ENCODE measurements around the gene FBXO17. TPM values are rescaled to one million over a fixed set of nuclear protein-coding genes. Genes with fewer than 3 reads are reported as not detected.

The FBXO17 gene
- total and polyA plus RNA-seq, 2 donors (not counting 3 experiments of a cell fraction or from before 2014, with no cell fraction given), result 21.8 to 23.8 TPM

GRCh38 chr19:39009001-39009400 is 33.5 kb upstream of the FBXO17 start:
- no peak for DNase-seq (ENCODE audit: low read depth, low spot score)
- H3K36me3 ChIP-seq (ENCODE audit: control insufficient read depth in 2 of 2, extremely low read depth in 1 of 2, insufficient read depth in 2 of 2, low read length in 2 of 2), result no peaks in the 10 kb centered on the region
- no peak overlapping the region for H2AFZ ChIP-seq (ENCODE audit: low read depth, low read length)
- intact Hi-C loops (cut with micrococcal nuclease) (no loop called here), dilution Hi-C loops (cut with MboI; ENCODE audit: extremely low pct_ligation_motif_present, low sequenced_read_pairs) (no loop called here)
- TF ChIP-seq MYC (IDR thresholded peaks at IDR 0.05; ENCODE audit: low read depth, low read length), result no peak
- TF ChIP-seq CTCF (IDR thresholded peaks at IDR 0.05; ENCODE audit: extremely low read depth in 1 of 2, insufficient read depth in 1 of 2, low read depth in 1 of 2, low read length in 2 of 2), result no peak
- TF ChIP-seq FOS (IDR thresholded peaks at IDR 0.05; ENCODE audit: borderline replicate concordance, insufficient read depth, low read length), result no peak
- no peak for TF ChIP-seq POLR2A (IDR thresholded peaks at IDR 0.05; ENCODE audit: low read depth, low read length)
- no peak for TF ChIP-seq MAX (IDR thresholded peaks at IDR 0.05; ENCODE audit: insufficient read depth, insufficient read length)
- no peak for TF ChIP-seq EZH2 (IDR thresholded peaks at IDR 0.05; ENCODE audit: borderline replicate concordance, low read depth, low read length, severe bottlenecking)
- TF ChIP-seq POLR2AphosphoS5 (IDR thresholded peaks at IDR 0.05; ENCODE audit: insufficient read depth, low read depth, low read length), result no peak
- TF ChIP-seq JUN (IDR thresholded peaks at IDR 0.05; ENCODE audit: borderline replicate concordance, insufficient read depth, insufficient read length, low read depth), result no peak
- no peak for TF ChIP-seq GATA2 (IDR thresholded peaks at IDR 0.05; ENCODE audit: insufficient read depth, insufficient read length, low read depth, low read length)
- FAIRE-seq, result no peak
- POLR2A ChIA-PET, result no interaction called here
- no peak overlapping the region for H3K9ac ChIP-seq (replicated peaks; ENCODE audit: extremely low read depth, insufficient read depth, low read length)
- no peaks in the 10 kb centered on the region for H3K9me3 ChIP-seq (replicated peaks; ENCODE audit: control insufficient read depth, insufficient read depth, low read length)
- no peak overlapping the region for H3K4me3 ChIP-seq (replicated peaks in 1 of 3; ENCODE audit: insufficient read depth in 1 of 3, low read depth in 1 of 3, low read length in 3 of 3)
- H3K27me3 ChIP-seq (ENCODE audit: control insufficient read depth in 2 of 2, insufficient read depth in 2 of 2, low read length in 2 of 2), result no peaks in the 10 kb centered on the region
- no peaks in the 10 kb centered on the region for H3K79me2 ChIP-seq (ENCODE audit: control insufficient read depth, insufficient read depth, low read length)
- CTCF ChIA-PET, result no interaction called here
- BruUV-seq (replicated peaks), result no TSS peak
- no peaks in the 10 kb centered on the region for H3K4me1 ChIP-seq (ENCODE audit: control insufficient read depth, extremely low read depth, insufficient read depth, low read length)
- H3K27ac ChIP-seq (ENCODE audit: insufficient read depth, low read depth, low read length), result no peak overlapping the region
- H3K9me1 ChIP-seq (replicated peaks; ENCODE audit: control insufficient read depth, extremely low read depth, insufficient read depth, low read length), result no peaks in the 10 kb centered on the region
- H4K20me1 ChIP-seq (replicated peaks; ENCODE audit: control insufficient read depth, extremely low read depth, insufficient read depth, low read length), result no peaks in the 10 kb centered on the region
- no peak overlapping the region for H3K4me2 ChIP-seq (ENCODE audit: insufficient read depth, low read length)

Data from endothelial cell of umbilical vein (primary cell).